Urinary bladder (tissue), 4 donors: Measurements from ENCODE around the gene KIAA0232. TPM values are rescaled to one million over a fixed set of nuclear protein-coding genes. Genes with fewer than 3 reads are reported as not detected.
A peak's percentile ranks its signal among the peaks of the same experiment; 100 is the strongest.
"Not testable (repeated sequence)": the region's sequence is repeated elsewhere in the genome, so short reads cannot be mapped to it uniquely, and the experiment has no call there.

ENCODE experiments used
- DNase-seq: peaks from one replicate; pipeline ENCODE4 v3.0.0-alpha.2; 2015; ENCODE audit errors: extremely low spot score
- H3K27ac ChIP-seq: one replicate; pipeline ENCODE4 v1.5.1; 2013; ENCODE audit warnings: low read depth, mild to moderate bottlenecking, moderate library complexity
- H3K36me3 ChIP-seq: one replicate; pipeline ENCODE4 v1.6.1; 2013; ENCODE audit warnings: mild to moderate bottlenecking, moderate library complexity; ENCODE audit not compliant: insufficient read depth
- H3K4me1 ChIP-seq: one replicate; pipeline ENCODE4 v1.6.1; 2013; ENCODE audit warnings: mild to moderate bottlenecking, moderate library complexity; ENCODE audit not compliant: insufficient read depth
- H3K4me3 ChIP-seq: one replicate; pipeline ENCODE4 v1.5.1; 2013; ENCODE audit warnings: low read depth, low read length
- WGBS: extraction: QIAGEN DNeasy Blood & Tissue Kit; methylation state at CpG from one replicate; pipeline ENCODE4 v1.1.7; 2013; 5-methylcytosine and 5-hydroxymethylcytosine counted together
- polyA plus RNA-seq: library from polyadenylated mRNA; stranded (reverse); fragments of 200-250 nt; gene quantifications from one replicate; pipeline ENCODE4 v1.2.3, GENCODE V29; 2013
- total RNA-seq: library from RNA; depleted of rRNA; stranded (reverse); fragments of >200 nt; gene quantifications from one replicate; pipeline ENCODE4 v1.2.3, GENCODE V29; 2014
- donor health status: healthy with polysubstance abuse.
- donor health status: healthy.

KIAA0232 gene
- total and polyA plus RNA-seq, 2 donors, result 18.8 to 32.8 TPM

GRCh38 chr4:6775746-6776145, 6.8 kb upstream of the KIAA0232 start:
- Histone ChIP-seq H3K4me1 (no peaks in the 10 kb centered on the region), H3K36me3 (no peaks in the 10 kb centered on the region), H3K27ac (no peak overlapping the region), H3K4me3 (no peak overlapping the region)
- 71% methylated on average over 7 of the region's 7 CpGs for WGBS
- DNase-seq, result no peak

GRCh38 chr4:6776920-6777635, 5.4 kb upstream of the KIAA0232 start:
- Histone ChIP-seq H3K4me1 (no peaks in the 10 kb centered on the region), H3K27ac (no peak overlapping the region), H3K36me3 (no peaks in the 10 kb centered on the region), H3K4me3 (no peak overlapping the region)
- no peak for DNase-seq
- 73% methylated on average over 12 of the region's 12 CpGs for WGBS

- WGBS, result 67% methylated on average over 15 of the region's 15 CpGs
- Histone ChIP-seq H3K27ac (no peak overlapping the region), H3K36me3 (no peaks in the 10 kb centered on the region), H3K4me3 (no peak overlapping the region), H3K4me1 (no peaks in the 10 kb centered on the region)
- DNase-seq, result no peak
Observed at GRCh38 chr4:6777636-6778281, 4.8 kb upstream of the KIAA0232 start.

GRCh38 chr4:6778435-6778834, 4.1 kb upstream of the KIAA0232 start:
- 92% methylated on average over 5 of the region's 5 CpGs for WGBS
- no peaks in the 10 kb centered on the region for H3K36me3 ChIP-seq
- no peaks in the 10 kb centered on the region for H3K4me1 ChIP-seq
- H3K27ac ChIP-seq, result no peak overlapping the region
- H3K4me3 ChIP-seq, result no peak overlapping the region
- no peak for DNase-seq

GRCh38 chr4:6779667-6780565, 2.6 kb upstream of the KIAA0232 start:
- no peak for DNase-seq
- Histone ChIP-seq H3K4me1 (no peaks in the 10 kb centered on the region), H3K36me3 (no peaks in the 10 kb centered on the region), H3K27ac (no peak overlapping the region), H3K4me3 (no peak overlapping the region)
- 61% methylated on average over 17 of the region's 17 CpGs for WGBS

GRCh38 chr4:6781113-6781512, 1.4 kb upstream of the KIAA0232 start:
- Histone ChIP-seq H3K4me3 (no peak overlapping the region), H3K36me3 (no peaks in the 10 kb centered on the region), H3K27ac (no peak overlapping the region), H3K4me1 (no peaks in the 10 kb centered on the region)
- 86% methylated on average over 8 of the region's 8 CpGs for WGBS
- no peak for DNase-seq

GRCh38 chr4:6781561-6781960, 966 bp upstream of the KIAA0232 start:
- no peak for DNase-seq
- 82% methylated on average over 6 of the region's 6 CpGs for WGBS
- peak overlapping the region; percentile 100 for H3K4me3 ChIP-seq
- no peaks in the 10 kb centered on the region for H3K36me3 ChIP-seq
- H3K4me1 ChIP-seq, result no peaks in the 10 kb centered on the region
- H3K27ac ChIP-seq, result no peak overlapping the region

GRCh38 chr4:6782846-6783110, 251 bp downstream of the KIAA0232 start:
- DNase-seq, result no peak
- under 1% methylated on average over 34 of the region's 34 CpGs for WGBS
- Histone ChIP-seq H3K4me3 (peak overlapping the region; percentile 100), H3K36me3 (peaks cover 2% of the 10 kb centered on the region), H3K27ac (peak overlapping the region; percentile 100), H3K4me1 (no peaks in the 10 kb centered on the region)

- Histone ChIP-seq H3K4me1 (no peaks in the 10 kb centered on the region), H3K27ac (peak overlapping the region; percentile 100), H3K36me3 (peaks cover 2% of the 10 kb centered on the region), H3K4me3 (peak overlapping the region; percentile 100)
- DNase-seq, result peak; percentile 87
- under 1% methylated on average over 90 of the region's 91 CpGs for WGBS
Observed at GRCh38 chr4:6783111-6783981, 819 bp downstream of the KIAA0232 start.

- 98% methylated on average over 1 of the region's 1 CpG for WGBS
- Histone ChIP-seq H3K36me3 (peaks cover 2% of the 10 kb centered on the region), H3K27ac (no peak overlapping the region), H3K4me3 (no peak overlapping the region), H3K4me1 (no peaks in the 10 kb centered on the region)
- DNase-seq, result no peak
Observed at GRCh38 chr4:6785572-6785925, 3.0 kb downstream of the KIAA0232 start.

- H3K4me3 ChIP-seq, result no peak overlapping the region
- H3K4me1 ChIP-seq, result no peaks in the 10 kb centered on the region
- peaks cover 2% of the 10 kb centered on the region for H3K36me3 ChIP-seq
- no peak overlapping the region for H3K27ac ChIP-seq
- DNase-seq, result no peak
- 62% methylated on average over 7 of the region's 7 CpGs for WGBS
Observed at GRCh38 chr4:6788123-6788522, 5.6 kb downstream of the KIAA0232 start.

- WGBS, result 92% methylated on average over 4 of the region's 4 CpGs
- H3K36me3 ChIP-seq, H3K4me1 ChIP-seq, DNase-seq, H3K4me3 ChIP-seq, H3K27ac ChIP-seq: not testable (repeated sequence)
Observed at GRCh38 chr4:6791245-6791644, 8.7 kb downstream of the KIAA0232 start.

- not testable (repeated sequence) for DNase-seq, H3K36me3 ChIP-seq, H3K4me3 ChIP-seq, H3K27ac ChIP-seq, H3K4me1 ChIP-seq
- WGBS, result 80% methylated on average over 3 of the region's 3 CpGs
Observed at GRCh38 chr4:6791796-6792195, 9.3 kb downstream of the KIAA0232 start.
